ENCODE measurements around the gene EXOC3L2.

Gene EXOC3L2

DNA sequence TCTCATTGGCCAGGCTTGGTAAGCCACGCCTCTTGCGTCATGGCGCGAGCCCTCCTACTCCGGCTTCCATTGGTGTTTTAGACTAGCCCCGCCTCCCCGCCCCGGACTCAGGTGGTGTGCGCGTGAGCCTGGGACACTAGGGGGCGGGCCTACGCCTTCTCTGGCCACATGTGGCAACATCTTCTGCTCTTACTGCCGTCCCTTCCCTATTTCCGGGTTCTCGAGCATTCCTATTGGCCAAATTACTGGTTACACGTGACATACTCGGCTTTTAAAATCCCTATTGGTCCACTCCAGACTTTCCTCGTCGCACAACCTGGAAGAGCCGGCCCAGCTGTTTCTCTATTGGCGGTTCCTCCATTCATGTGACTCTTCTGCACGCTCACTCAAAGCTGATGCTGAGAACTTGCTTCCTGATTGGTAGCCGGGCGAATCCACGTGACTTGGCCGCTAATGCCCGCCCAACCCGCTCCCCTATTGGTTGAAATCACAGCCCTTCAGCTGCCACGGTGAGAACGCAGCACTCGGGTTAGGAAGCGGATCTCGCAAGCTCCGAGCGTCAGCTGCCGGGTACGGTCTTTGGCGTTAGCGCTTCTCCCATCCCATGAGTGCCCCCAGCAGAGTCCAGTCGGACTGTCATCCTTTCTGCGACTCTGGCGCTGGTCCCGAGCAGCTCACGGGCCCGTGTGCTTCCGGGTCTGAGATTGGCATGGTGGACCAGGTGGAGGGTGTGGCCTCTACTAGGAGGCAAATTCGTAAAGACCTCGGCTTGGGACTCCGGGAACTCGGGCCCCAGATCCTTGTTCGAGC, 66.7 kb downstream of the EXOC3L2 start, which contains the start of gene BLOC1S3:
Gene BLOC1S3, plus strand, starts transcription at position 523 of the 810 bp plus-strand sequence. CDS start 513 bp downstream, outside the sequence.
- DNase-seq, result peak; percentile 100

DNA sequence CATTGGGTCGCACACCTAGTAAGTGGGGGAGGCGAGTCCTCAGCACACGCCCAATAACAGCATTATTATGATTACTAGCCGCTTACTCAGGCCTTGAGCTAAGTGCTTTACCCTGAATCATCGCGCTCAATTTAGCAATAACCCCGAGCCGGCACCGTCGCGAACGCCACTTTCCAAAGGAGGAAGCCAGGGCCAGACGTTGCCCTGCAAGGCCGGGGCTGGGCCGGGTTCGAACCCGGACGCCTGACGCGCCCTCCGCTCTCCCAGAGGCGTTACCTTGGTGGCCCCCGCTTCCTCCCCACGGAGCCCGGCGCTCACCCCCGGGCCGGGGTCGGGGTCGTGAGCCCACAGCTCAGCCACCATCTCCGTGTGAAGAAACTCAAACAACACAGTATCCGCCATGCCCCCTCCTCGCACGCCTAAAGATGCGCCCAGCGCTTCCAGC, 67.4 kb downstream of the EXOC3L2 start, which contains the start of gene TRAPPC6A:
Gene TRAPPC6A, minus strand, starts transcription at position 421 of the 445 bp plus-strand sequence. Its CDS starts 19 bp downstream, at position 402.
- DNase-seq, result peak; percentile 59

DNA sequence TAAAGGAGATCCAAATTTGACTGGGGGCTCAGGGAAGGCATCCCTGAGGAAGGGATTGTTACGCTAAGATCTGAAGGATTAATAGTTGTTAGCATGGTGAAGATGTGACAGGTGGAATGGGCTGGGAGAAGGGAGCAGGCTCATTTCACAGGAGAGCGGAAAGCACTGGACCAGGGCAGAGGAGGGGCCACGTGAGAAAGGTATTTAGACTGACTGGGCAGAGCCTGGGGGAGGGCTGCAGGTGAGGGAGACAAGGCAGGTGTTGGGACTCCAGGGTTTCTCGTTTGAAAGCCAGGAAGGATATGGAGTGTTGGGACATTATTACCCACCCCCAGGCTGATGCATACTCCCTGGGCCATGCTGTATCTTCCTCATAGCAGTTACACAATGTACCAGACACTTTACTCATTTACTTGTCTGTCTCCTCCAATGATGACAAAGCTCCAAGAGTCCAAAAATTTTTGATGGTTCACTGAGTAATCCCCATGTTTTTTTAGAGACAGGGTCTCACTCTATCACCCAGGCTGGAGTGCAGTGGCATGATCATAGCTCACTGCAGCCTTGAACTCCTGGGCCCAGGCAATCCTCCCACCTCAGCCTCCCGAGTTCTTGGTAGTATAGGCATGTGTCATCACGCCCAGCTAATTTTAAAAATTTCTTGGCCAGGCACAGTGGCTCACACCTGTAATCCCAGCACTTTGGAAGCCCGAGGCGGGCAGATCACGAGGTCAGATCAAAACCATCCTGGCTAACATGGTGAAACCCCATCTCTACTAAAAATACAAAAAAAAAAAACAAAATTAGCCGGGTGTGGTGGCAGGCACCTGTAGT, 69.5 kb downstream of the EXOC3L2 start:
- DNase-seq, result no peak

DNA sequence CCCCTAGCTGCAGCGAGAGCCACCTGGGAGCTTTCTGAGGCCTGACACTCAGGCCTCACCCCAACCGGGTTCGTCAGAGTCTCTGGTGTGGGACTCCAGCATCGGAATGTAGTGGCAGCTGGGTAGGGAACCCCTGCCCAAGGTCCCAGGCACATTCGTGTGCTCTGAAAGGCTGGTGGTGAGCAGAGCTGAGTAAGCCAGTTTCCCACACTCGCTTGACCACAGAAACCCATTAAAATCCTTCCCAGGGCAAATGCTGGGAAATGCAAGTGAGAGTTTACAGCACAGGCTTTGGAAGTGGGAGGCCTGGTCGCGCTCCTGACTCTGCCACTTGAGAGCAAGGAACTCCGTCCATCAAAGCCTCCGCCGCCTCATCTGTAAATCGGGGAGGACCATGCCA, 71.4 kb downstream of the EXOC3L2 start:
- DNase-seq, result no peak

DNA sequence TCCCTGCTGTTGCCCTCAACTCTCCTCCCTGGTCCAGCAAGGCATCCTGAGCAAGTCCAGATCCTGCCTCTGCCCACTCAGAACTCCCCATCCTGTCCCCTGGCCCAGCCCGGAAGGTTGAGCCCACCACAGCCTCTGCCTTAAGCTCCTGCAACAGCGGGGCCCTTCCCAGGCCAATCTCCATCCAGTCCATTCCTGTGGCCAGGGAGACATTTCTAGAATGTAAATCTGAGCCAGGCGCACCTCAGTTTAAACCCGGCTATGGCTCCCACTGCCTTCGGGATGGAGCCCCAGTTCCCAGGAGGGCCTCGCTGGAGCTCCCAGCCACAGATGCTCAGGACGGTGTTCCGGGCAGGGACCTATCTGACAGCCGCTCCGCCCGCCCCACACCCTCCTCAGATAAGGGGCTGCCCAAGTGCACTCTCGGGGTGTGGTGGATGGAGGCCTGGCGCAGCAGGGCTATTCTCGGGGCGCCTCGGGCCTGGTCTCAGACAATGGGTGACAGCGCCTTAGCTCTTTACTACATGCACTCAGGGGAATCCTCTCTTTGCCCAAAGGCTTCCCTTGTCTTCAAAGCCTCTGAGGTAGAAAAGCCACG, 72.5 kb downstream of the EXOC3L2 start:
- no peak for DNase-seq

DNA sequence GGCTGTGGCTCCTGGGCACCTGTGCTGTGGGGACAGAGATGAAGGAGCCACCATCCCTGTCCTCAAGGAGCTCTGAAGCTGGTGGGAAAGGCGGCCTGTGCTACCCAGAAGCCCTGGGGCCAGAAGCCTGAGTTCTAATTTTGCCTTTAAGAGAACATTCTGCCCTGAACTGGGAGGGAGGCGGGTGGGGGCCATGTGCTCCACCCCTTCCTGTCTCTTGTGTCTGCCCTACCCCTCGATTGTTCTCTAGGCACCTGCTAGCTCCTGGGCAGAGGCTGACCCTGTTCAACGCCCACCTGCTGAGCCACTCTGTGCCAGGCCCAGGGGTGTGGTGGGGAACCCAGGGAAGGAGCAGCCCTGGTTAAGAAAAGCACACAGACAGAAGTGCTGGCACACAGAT, 73.0 kb downstream of the EXOC3L2 start:
- no peak for DNase-seq

DNA sequence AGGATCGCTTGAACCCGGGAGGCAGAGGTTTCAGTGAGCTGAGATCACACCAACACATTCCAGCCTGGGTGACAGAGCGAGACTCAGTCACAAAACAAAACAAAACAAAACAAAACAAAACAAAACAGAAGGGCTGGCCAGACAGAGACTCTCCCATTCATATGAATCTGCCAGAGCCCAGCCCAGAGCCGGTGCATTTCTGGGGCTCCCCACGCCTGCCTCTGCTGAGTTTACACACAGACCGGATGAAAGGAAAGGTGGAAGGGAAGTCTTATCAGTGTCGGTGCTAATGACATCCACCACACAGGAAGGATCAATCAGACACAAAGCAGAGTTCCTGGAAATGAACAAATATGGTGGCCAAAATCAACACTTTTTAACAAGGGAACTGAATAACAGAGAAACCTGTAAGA, 74.0 kb downstream of the EXOC3L2 start:
- no peak for DNase-seq

DNA sequence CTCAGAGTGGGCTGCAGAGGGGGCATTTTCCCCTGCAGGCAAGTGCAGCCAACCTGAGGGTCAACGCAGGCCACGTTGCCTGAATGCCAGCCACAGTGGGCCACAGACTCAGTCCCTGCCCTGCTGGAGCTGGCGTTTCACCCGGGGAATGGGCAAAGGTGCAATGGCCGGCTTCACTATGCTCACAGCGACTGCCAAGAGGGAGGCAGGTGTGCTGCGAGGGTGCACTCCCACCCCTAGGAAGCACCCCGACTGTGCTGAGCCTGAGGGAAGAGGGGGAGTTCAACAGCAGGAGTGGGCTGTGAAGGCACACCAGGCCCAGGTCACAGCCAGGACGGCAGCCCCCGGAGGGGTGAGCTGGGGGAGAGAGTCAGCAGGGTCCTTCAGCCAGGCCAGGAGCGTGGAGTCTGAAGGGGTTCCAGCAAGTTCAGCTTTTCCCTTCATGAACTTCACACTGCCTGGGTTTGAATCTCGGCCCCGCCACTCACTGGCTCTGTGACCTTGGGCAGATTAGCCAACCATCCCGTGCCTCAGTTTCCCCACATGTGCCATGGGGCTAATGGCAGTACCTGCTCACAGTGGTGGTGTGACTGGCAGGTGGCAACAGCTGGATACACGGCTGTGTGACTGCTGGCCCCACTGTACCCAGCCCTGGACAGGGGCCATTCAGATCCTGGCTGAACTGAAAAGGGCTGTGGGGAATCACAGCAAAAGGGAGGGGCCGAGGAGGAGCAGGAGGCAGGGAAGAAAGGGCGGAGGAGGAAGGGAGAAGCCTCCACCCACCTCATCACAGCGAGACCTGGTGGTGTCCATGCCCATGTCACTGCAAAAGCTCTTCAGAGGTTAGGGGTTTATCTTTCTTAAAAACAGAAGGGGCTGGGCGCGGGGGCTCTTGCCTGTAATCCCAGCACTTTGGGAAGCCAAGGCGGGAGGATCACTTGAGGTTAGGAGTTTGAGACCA, 74.8 kb downstream of the EXOC3L2 start:
- no peak for DNase-seq

DNA sequence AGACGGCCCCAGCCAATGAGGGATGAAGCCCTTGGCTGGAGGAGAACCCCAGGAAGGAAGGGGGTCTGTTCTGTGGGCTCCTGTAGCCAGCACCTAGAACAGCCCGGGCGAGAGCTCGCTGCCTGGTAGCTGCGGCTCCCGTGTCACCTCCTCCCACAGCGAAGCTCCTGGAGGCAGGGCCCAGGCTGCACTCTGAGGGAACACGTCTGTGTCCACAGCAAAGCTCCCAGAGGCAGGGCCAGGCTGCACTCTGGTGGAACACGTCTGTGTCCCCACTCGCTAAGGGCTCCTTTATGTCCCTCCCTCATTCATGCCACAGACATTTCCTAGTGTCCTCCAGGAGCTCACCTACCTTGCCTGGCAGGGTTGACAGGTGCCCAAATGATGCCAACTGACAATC, 75.6 kb downstream of the EXOC3L2 start:
- DNase-seq, result no peak

DNA sequence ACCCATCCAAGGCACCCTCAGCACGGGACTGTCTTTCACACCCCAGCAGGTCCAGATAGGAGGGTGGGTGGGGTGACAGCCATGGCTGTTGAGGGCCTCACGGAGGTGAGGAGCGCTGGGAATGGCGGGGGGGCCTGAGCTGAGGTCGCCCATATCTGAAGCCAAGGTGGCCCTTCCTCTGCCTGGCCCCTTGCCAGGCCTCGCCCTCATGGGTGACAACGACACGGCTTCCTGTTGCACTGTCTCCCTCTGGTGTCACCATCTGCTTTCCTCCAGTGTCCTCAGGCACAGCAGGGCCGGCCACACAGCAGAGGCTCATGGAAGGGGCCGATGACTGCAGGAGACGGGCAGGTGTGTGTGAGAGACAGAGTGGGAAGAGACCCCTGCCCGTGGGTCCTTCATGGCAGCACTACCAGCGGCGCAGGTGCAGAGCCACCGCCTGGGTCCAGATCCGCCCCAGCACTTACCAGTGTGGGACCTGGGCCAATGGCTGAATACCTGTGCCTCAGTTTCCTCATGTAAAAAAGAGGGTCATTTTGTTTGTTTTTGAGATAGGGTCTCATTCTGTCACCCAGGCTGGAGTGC, 76.3 kb downstream of the EXOC3L2 start:
- no peak for DNase-seq

DNA sequence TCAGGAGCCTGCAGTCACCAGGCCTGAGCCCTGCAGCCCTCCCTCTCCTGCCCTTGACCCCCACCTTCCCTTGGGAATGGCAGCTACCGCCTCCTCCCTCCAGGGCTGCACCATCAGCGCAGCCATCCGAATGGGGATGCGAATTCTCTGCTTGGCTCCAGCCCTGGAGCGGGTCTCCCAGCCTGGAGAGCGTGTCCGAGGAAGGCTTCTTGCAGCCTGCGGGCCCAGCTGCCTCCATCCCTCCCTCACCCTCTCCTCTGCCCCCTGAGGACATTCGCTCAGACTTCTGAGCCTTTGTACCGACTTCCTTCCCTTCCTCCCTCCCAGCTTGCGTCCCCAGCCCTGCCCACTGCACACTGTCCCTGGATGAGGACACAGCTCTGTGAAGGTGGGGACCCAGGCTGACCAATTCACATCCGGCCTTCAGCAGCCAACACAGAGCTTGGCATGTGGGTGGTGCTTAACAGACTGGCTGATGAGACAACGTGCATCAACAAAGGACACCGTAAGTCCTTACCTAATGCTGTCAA, 78.4 kb downstream of the EXOC3L2 start:
- no peak for DNase-seq

DNA sequence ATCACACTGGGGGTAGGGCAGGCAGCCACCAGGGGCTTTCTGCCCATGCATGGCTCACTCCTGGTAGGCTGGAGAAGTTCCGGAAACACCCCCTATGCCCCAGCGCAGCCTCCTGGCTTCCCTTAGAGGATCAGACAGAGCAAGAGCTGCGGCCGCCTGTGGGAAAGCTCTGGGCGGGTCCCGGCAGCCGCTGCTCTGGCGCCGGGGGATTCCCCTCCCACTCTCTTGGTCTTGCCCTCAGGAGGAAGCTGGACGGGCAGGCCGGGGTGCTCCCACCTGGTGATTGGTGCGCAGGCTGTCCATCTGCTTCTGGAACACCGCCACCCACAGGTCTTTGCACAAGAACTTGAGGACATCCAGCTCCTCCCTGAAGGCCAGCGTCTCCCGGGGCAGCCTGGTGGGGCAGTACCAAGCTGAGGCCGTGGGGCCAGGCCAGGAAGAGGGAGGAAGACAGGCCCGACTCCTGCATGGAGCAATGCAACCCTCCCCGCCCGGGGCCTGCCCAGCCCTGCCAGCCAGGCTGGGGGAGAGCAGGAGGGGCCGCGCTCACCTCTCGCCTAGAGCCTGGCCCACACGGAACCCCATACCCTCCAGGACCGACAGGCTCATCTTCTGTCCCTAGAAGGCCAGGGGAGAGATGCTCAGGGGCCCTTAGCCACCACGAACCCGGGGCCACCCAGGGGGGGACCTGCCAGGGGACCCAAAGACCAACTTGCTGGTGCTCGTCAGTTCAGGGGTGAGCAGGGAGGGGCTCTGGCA, 80.5 kb downstream of the EXOC3L2 start:
- DNase-seq, result peak; percentile 94

DNA sequence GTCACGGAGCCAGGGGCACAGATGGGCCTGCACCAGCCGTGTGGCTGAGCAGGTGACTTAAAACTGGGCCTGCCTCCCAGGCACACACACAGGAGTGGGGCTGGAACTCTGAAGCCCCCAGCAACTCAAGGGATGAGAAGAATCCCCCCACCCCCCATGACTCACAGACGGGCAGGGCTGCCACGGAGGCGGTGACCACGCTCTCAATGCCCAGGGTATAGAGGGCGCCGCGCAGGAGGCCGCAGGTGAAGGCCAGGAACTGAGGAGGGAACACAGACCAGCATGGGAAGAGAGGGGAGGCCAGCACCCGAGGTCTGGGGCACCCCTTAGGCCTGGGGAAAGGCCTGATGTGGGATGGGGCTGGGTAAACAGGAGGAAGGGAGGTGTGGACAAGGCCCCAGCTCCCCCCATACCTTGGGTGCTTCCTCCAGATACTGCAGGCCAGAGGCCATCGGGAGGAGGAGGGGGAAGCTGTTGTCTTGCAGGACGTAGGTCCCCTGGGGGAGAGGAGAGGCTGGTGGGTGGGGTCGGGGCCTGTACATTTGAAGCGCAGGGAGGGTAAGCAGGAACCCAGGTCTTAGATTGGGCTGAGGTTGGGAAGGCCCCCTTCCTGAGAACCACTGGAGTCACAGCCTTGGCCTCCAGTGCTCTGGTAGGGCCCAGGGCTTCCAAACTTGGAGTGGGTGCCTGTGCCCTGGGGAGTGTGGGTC, 81.3 kb downstream of the EXOC3L2 start:
- no peak for DNase-seq

DNA sequence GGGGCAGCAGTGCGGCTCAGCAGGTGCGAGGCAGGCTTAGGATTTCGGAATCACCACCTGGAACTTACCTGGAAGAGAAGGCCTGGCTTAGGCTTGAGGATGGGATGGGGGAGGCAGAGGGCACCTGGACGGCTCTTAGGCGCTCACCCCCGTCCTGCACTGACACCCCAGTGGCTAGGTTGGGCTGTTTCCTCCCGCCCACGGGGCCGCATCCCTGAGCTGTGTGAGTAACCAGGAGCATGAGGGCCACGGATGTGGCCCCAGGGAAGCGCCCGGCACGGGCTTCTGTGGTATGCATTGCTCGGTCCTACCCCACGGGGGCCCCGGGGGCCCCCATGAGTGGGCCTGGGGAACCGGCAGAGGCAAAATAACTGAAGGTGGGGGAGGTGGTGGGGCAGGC, 82.1 kb downstream of the EXOC3L2 start:
- DNase-seq, result no peak

DNA sequence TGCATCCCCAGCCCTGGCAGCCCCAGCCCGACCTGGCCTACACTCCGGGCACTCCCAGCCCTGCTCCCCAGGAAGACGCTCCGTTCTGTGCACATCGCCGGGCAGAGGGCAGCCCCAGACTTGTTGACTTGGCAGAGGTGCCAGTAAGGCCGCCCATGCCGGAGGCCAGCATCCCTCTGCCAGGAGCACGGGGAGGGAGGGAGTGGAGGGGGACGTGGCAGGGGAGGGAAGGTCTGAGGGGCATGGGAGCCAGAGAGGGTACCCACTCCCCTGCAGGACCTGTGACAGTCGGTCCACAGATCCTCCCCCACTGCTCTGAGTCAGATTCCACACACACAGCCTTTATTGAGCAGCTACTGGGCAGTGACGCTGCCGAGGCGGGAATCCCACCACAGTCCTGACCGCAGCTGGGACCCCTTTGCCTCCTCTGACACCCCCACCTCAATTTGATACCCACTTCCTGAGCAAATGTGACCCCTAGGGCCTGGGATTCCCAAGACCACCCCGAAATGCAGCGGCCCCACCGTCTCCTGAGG, 82.5 kb downstream of the EXOC3L2 start:
- DNase-seq, result no peak

Measured in NCI-H226 (cell line).